A673 (cell line): ENCODE measurements around the gene ADGRD1.

Source experiments
- CTCF ChIP-seq: fragments of 300-800, 200-600 bp; sonication (generic); conservative IDR thresholded peaks from 2 replicates; pipeline ENCODE4 v1.5.1; 2017; ENCODE audit warnings: low read depth, mild to moderate bottlenecking, antibody characterized with exemption, low read length, moderate library complexity, mixed read lengths
- EZH2 ChIP-seq: fragments of 200-600 bp; sonication (generic); IDR thresholded peaks from 2 replicates; pipeline ENCODE4 v1.6.1; 2017; ENCODE audit warnings: borderline replicate concordance, low read depth, mild to moderate bottlenecking, mixed read lengths, antibody characterized with exemption, low read length; ENCODE audit not compliant: poor library complexity, severe bottlenecking

- no peak for TF ChIP-seq CTCF
- no peak for TF ChIP-seq EZH2
Measured at GRCh38 chr12:130920119-130920703, 33.5 kb upstream of the ADGRD1 start.
